Naive thymus-derived CD4-positive, alpha-beta T cell (primary cell): ENCODE results near the gene IP6K1. TPM values are rescaled to one million over a fixed set of nuclear protein-coding genes. Genes with fewer than 3 reads are reported as not detected.
"Not testable (repeated sequence)": the region's sequence is repeated elsewhere in the genome, so short reads cannot be mapped to it uniquely, and the experiment has no call there.

Source experiments
- ATAC-seq: fragments of 150-1000 bp; cut with Tn5 transposase; 2 replicates; pipeline ENCODE4 v1.10.0; 2021; ENCODE audit warnings: mild to moderate bottlenecking, moderate library complexity
- CTCF ChIA-PET: fragments of 350-600 bp; sonication (Branson Sonifier 250); formaldehyde crosslinking; loops from one replicate; lab custom pipeline; 2021; ENCODE audit warnings: antibody characterized with exemption; lab: Charles Lee
- POLR2A ChIA-PET: fragments of 350-600 bp; sonication (Branson Sonifier 250); formaldehyde crosslinking; loops from one replicate; lab custom pipeline; 2021; ENCODE audit warnings: antibody characterized with exemption, inconsistent platforms; lab: Charles Lee
- DNase-seq, 9 donors: peaks; one replicate each; pipeline versions ENCODE4 v3.0.0 to v3.0.0-alpha.2; 2020 to 2022; ENCODE audit warnings: mixed read lengths in 1 of 9
- H3K27ac ChIP-seq: one replicate; pipeline ENCODE4 v1.7.0; 2013; ENCODE audit warnings: mild to moderate bottlenecking, low read depth, low read length, moderate library complexity
- H3K27me3 ChIP-seq, 2 donors: one replicate each; pipeline ENCODE4 v1.7.0; 2013; ENCODE audit warnings: low read length in 2 of 2, mild to moderate bottlenecking in 2 of 2, moderate library complexity in 2 of 2; ENCODE audit not compliant: control insufficient read depth in 2 of 2, insufficient read depth in 2 of 2
- H3K36me3 ChIP-seq, 3 experiments: 1 replicate in 2 of 3; 2 replicates in 1 of 3; pipeline ENCODE4 v1.7.0; 2013; ENCODE audit warnings: low read length in 3 of 3, mild to moderate bottlenecking in 3 of 3, moderate library complexity in 1 of 3; ENCODE audit not compliant: insufficient read depth in 3 of 3, control insufficient read depth in 2 of 3
- H3K4me1 ChIP-seq, 2 donors: one replicate each; pipeline ENCODE4 v1.7.0; 2013; ENCODE audit warnings: low read length in 2 of 2, mild to moderate bottlenecking in 2 of 2, moderate library complexity in 1 of 2; ENCODE audit not compliant: control insufficient read depth in 2 of 2, insufficient read depth in 2 of 2
- H3K4me3 ChIP-seq: 2 replicates; pipeline ENCODE4 v1.7.0; 2013; ENCODE audit warnings: mild to moderate bottlenecking, low read length
- H3K9me3 ChIP-seq, 3 experiments: 1 replicate in 2 of 3; 2 replicates in 1 of 3; pipeline ENCODE4 v1.7.0; 2013; ENCODE audit warnings: low read length in 3 of 3; ENCODE audit not compliant: control insufficient read depth in 2 of 3
- H3K27ac Mint-ChIP-seq, 9 donors: one replicate each; pipeline ENCODE4 v1.8.0; 2020 to 2022; ENCODE audit warnings: mixed read lengths in 9 of 9, mild to moderate bottlenecking in 8 of 9, moderate library complexity in 5 of 9, inconsistent platforms in 2 of 9
- H3K27me3 Mint-ChIP-seq, 5 donors: one replicate each; pipeline ENCODE4 v1.8.0; 2021 to 2022; ENCODE audit warnings: mixed read lengths in 5 of 5, mild to moderate bottlenecking in 1 of 5
- H3K36me3 Mint-ChIP-seq, 5 donors: one replicate each; pipeline ENCODE4 v1.8.0; 2020 to 2022; ENCODE audit warnings: mixed read lengths in 5 of 5, mild to moderate bottlenecking in 3 of 5, inconsistent platforms in 1 of 5
- H3K4me1 Mint-ChIP-seq, 7 donors: one replicate each; pipeline ENCODE4 v1.8.0; 2020 to 2022; ENCODE audit warnings: mixed read lengths in 7 of 7, mild to moderate bottlenecking in 3 of 7, inconsistent platforms in 1 of 7
- H3K4me3 Mint-ChIP-seq, 10 donors: one replicate each; pipeline ENCODE4 v1.8.0; 2020 to 2022; ENCODE audit warnings: mild to moderate bottlenecking in 10 of 10, mixed read lengths in 10 of 10, moderate library complexity in 6 of 10, inconsistent platforms in 2 of 10
- H3K9me3 Mint-ChIP-seq, 11 donors: one replicate each; pipeline ENCODE4 v1.8.0; 2020 to 2022; ENCODE audit warnings: mixed read lengths in 11 of 11, mild to moderate bottlenecking in 4 of 11, inconsistent platforms in 1 of 11, moderate library complexity in 1 of 11
- intact Hi-C, 2 donors: fragments of 100-400 bp; cut with micrococcal nuclease; formaldehyde crosslinking; loops; one replicate each; pipeline ENCODE4 v1.15.1; 2023
- polyA plus RNA-seq, 2 donors: library from polyadenylated mRNA; unstranded; fragments of 300-500 nt; fragmentation: Illumina TruSeq; gene quantifications; one replicate each; pipeline ENCODE4 v1.2.3, GENCODE V29; 2021
- total RNA-seq, 6 experiments: library from RNA in 5 of 6; stranded (reverse) in 5 of 6; gene quantifications; 1 replicate in 5 of 6; 2 replicates in 1 of 6; pipeline ENCODE4 v1.2.3 and lab custom pipeline; 2021 to 2026

Gene IP6K1
- total and polyA plus RNA-seq, 7 experiments from 2014 or later, result 18.4 to 57.0 (median 45.4) TPM

DNA sequence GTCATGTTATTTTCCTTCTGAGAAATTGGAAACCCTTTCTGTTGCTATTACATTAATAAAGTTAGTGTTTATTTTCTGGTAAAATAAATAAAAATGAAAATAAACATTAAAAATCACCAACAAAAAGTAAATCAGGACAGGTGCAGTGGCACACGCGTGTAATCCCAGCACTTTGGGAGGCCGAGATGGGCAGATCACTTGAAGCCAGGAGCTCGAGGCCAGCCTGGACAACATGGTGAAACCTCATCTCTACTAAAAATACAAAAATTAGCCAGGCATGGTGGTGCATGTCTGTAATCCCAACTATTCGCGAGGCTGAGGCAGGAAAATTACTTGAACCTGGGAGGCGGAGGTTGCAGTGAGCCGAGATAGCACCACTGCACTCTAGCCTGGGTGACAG is 10.2 kb downstream of the IP6K1 start:
- H3K4me3 Mint-ChIP-seq, H3K27me3 Mint-ChIP-seq, DNase-seq, H3K9me3 ChIP-seq, H3K27ac Mint-ChIP-seq, H3K4me3 ChIP-seq, POLR2A ChIA-PET, H3K27me3 ChIP-seq, H3K36me3 ChIP-seq, H3K27ac ChIP-seq, intact Hi-C loops, ATAC-seq, CTCF ChIA-PET, H3K9me3 Mint-ChIP-seq: not testable (repeated sequence)
- H3K4me1 ChIP-seq, result peaks cover 7 to 12% of the 10 kb centered on the region in 2 donors
- peaks cover 0 to 20% (median 10%) of the 10 kb centered on the region in 5 donors for H3K36me3 Mint-ChIP-seq
- H3K4me1 Mint-ChIP-seq, result peaks cover 21 to 59% (median 49%) of the 10 kb centered on the region in 7 donors

DNA sequence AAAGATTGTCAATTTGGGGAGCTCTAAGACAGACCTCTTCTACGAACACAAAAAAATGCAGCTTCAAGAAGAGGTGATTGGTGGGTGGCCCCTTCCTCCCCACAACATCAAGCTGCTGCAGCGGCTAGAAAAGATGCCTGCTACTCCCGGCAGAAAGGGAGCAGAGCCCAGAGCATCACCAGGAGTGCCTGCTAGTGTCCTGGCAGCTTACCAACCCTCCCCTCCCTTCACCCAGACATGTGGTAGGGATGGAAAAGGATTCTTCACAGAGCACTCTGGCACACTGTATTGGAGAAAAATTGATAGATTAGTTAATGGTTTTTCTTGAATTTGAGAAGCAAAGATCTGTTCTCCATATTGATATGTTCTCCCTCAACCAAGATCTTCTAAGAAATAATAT is 10.8 kb downstream of the IP6K1 start:
- Mint-ChIP-seq H3K9me3 (no peaks in the 10 kb centered on the region), H3K27me3 (no peaks in the 10 kb centered on the region), H3K4me1 (peaks cover 15 to 58% (median 48%) of the 10 kb centered on the region in 7 donors), H3K36me3 (peaks cover 0 to 20% (median 10%) of the 10 kb centered on the region in 5 donors), H3K27ac (no peak overlapping the region), H3K4me3 (no peak overlapping the region)
- POLR2A ChIA-PET, result interaction anchor here (2.5 kb wide), 1 partner anchor 11 kb away, joined by 9 read pairs; the partner anchor contains the start of gene IP6K1
- H3K36me3 ChIP-seq, result peaks cover 0 to 8% (median 0%) of the 10 kb centered on the region in 3 experiments
- CTCF ChIA-PET, result no interaction called here
- ATAC-seq (no peak), DNase-seq (no peak)
- intact Hi-C loops, result no loop called here
- no peaks in the 10 kb centered on the region for H3K27me3 ChIP-seq
- peaks cover 7 to 10% of the 10 kb centered on the region in 2 donors for H3K4me1 ChIP-seq
- no peak overlapping the region for H3K27ac ChIP-seq
- no peak overlapping the region for H3K4me3 ChIP-seq
- no peaks in the 10 kb centered on the region for H3K9me3 ChIP-seq

DNA sequence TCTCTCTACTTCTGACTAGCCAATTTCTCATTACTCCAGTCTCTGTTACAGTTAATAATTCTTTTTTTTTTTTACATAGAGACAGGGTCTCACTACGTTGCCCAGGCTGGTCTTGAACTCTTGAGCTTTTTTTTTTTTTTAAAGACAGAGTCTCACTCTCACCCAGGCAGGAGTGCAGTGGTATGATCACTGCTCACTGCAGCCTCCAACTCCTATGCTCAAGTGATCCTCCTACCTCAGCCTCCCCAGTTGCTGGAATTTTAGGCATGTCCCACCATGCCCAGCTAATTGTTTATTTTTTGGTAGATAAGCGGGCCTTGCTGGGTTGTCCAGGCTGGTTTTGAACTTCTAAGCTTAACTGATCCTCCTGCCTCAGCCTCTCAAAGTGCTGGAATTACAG is 13.6 kb downstream of the IP6K1 start:
- POLR2A ChIA-PET, result interaction anchor here (0.6 to 1.1 kb wide), 3 partner anchors 17 to 202 kb away, joined by 3 to 4 read pairs (median 3); partner anchors contain the start of gene INKA1
- peaks cover 3 to 20% (median 8%) of the 10 kb centered on the region in 5 donors for H3K36me3 Mint-ChIP-seq

DNA sequence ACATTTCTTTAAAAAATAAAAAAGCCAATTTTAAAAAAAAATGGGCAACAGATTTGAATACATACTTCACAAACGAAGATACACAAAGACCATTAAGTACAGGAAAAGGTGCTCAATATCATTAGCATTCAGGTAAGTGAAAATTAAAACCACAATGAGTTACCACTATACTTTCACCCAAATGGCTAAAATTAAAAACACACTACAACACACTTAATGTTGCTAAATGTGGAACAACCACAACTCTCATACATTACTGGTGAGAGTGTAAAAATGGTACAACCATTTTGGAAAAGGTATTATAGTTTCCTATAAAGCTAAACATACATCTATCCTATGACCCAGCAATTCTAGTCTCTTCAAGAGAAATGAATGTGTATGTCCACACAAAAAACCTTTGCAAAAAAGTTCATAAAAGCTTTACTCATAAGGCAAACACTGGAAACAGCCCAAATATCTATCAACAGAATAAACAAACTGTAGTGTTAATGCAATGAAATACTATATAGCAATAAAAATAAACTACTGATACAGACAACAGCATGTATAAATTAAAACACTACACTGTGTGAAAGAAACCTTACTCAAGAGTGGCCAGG is 14.9 kb downstream of the IP6K1 start:
- Mint-ChIP-seq H3K36me3 (peaks cover 3 to 15% (median 8%) of the 10 kb centered on the region in 5 donors), H3K4me1 (peaks cover 11 to 58% (median 43%) of the 10 kb centered on the region in 7 donors), H3K27ac (no peak overlapping the region), H3K27me3 (no peaks in the 10 kb centered on the region), H3K4me3 (no peak overlapping the region), H3K9me3 (no peaks in the 10 kb centered on the region)
- no peak for ATAC-seq
- no peak overlapping the region for H3K4me3 ChIP-seq
- H3K36me3 ChIP-seq, result peaks cover 0 to 15% (median 0%) of the 10 kb centered on the region in 3 experiments
- no peaks in the 10 kb centered on the region for H3K9me3 ChIP-seq
- intact Hi-C loops, result no loop called here
- DNase-seq, result no peak
- H3K27me3 ChIP-seq, result no peaks in the 10 kb centered on the region
- peaks cover 0 to 9% of the 10 kb centered on the region in 2 donors for H3K4me1 ChIP-seq
- ChIA-PET POLR2A (interaction anchor here (1.1 kb wide), 1 partner anchor 32 kb away, joined by 3 read pairs; no protein-coding TSS in a partner anchor), CTCF (interaction anchor here (0.6 to 0.7 kb wide), 4 partner anchors 68 to 299 kb away, joined by 3 read pairs; no protein-coding TSS in a partner anchor)
- no peak overlapping the region for H3K27ac ChIP-seq

More for the DNA sequence above, 13.6 kb downstream of the IP6K1 start:
- Histone ChIP-seq H3K27me3 (no peaks in the 10 kb centered on the region), H3K4me3 (no peak overlapping the region), H3K4me1 (peaks cover 0 to 9% of the 10 kb centered on the region in 2 donors), H3K36me3 (peaks cover 0 to 22% (median 0%) of the 10 kb centered on the region in 3 experiments), H3K9me3 (no peaks in the 10 kb centered on the region), H3K27ac (no peak overlapping the region)
- no peak overlapping the region for H3K27ac Mint-ChIP-seq
- DNase-seq (no peak), ATAC-seq (no peak)
- no peaks in the 10 kb centered on the region for H3K9me3 Mint-ChIP-seq
- CTCF ChIA-PET, result no interaction called here
- no peak overlapping the region for H3K4me3 Mint-ChIP-seq
- intact Hi-C loops, result no loop called here
- H3K27me3 Mint-ChIP-seq, result no peaks in the 10 kb centered on the region
- H3K4me1 Mint-ChIP-seq, result peaks cover 11 to 56% (median 48%) of the 10 kb centered on the region in 7 donors

DNA sequence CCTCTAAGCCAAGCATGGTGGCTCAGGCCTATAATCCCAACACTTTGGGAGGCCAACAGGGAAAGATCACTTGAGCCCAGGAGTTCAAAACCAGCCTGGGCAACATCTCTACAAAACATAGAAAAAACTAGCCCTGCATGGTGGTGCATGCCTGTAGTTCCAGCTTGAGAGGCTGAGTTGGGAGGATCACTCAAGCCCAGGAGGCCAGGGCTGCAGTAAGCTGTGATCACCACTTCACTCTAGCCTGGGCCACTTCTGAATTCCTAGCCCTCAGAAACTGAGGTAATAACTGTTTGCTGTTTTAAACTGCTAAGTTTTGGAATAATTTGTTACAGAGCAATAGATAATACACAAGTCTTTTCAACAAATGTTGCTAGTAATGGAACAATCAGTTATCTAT is 16.4 kb downstream of the IP6K1 start:
- Histone ChIP-seq H3K27me3 (no peaks in the 10 kb centered on the region), H3K9me3 (no peaks in the 10 kb centered on the region), H3K4me1 (peaks cover 0 to 5% of the 10 kb centered on the region in 2 donors), H3K27ac (no peak overlapping the region), H3K36me3 (peaks cover 0 to 15% (median 0%) of the 10 kb centered on the region in 3 experiments), H3K4me3 (no peak overlapping the region)
- CTCF ChIA-PET, result no interaction called here
- POLR2A ChIA-PET, result interaction anchor here (1.0 to 1.6 kb wide), 2 partner anchors 14 to 51 kb away, joined by 5 read pairs; partner anchors contain the start of gene AMIGO3
- peaks cover 13 to 49% (median 36%) of the 10 kb centered on the region in 7 donors for H3K4me1 Mint-ChIP-seq
- H3K27me3 Mint-ChIP-seq, result no peaks in the 10 kb centered on the region
- no peaks in the 10 kb centered on the region for H3K9me3 Mint-ChIP-seq
- intact Hi-C loops, result no loop called here
- H3K27ac Mint-ChIP-seq, result peak overlapping the region in 2 of 9 donors; percentile 3 to 34
- H3K36me3 Mint-ChIP-seq, result peaks cover 3 to 12% (median 7%) of the 10 kb centered on the region in 5 donors
- peak overlapping the region in 2 of 10 donors; percentile 11 to 39 for H3K4me3 Mint-ChIP-seq
- ATAC-seq, result no peak
- DNase-seq, result no peak

DNA sequence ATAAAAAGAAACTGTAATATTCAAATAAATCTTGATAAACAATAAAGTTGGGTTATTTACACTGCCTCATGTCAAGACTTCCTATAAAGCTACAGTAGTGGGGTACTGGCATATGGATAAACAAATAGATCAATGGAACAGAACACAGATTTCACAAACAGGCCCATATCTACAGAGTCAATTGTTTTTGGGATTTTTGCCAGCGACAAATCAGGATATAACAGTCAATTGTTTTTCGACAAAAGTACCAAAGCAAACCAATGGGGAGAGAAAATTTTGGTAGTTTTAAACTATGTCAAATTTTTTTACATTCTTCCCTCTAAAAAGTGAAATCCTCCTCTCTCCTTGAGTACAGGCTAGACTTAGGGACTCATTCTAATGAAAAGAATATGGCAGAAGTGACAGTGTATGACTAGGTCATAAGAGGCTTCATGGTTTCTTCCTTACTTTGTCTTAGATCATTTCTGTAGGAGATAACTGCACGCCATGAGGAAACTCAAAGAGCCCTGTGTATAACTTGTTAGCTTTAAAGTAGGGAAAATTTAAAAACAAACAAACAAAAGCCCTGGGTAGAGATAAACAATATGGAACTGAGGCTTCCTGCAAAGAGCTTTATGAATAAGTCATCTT is 16.9 kb downstream of the IP6K1 start:
- H3K27me3 Mint-ChIP-seq, result no peaks in the 10 kb centered on the region
- DNase-seq (no peak), ATAC-seq (no peak)
- H3K4me1 Mint-ChIP-seq, result peaks cover 12 to 49% (median 36%) of the 10 kb centered on the region in 7 donors
- Histone ChIP-seq H3K36me3 (peaks cover 0 to 15% (median 0%) of the 10 kb centered on the region in 3 experiments), H3K27ac (no peak overlapping the region), H3K4me3 (no peak overlapping the region), H3K27me3 (no peaks in the 10 kb centered on the region), H3K4me1 (peaks cover 0 to 5% of the 10 kb centered on the region in 2 donors), H3K9me3 (no peaks in the 10 kb centered on the region)
- H3K36me3 Mint-ChIP-seq, result peaks cover 3 to 14% (median 9%) of the 10 kb centered on the region in 5 donors
- ChIA-PET POLR2A (interaction anchor here (0.7 to 1.6 kb wide), 3 partner anchors 14 to 50 kb away, joined by 3 to 5 read pairs (median 5); partner anchors contain the start of gene AMIGO3), CTCF (interaction anchor here (0.6 kb wide), 1 partner anchor 66 kb away, joined by 3 read pairs; no protein-coding TSS in a partner anchor)
- no peaks in the 10 kb centered on the region for H3K9me3 Mint-ChIP-seq
- intact Hi-C loops, result no loop called here
- peak overlapping the region in 1 of 10 donors; percentile 11 for H3K4me3 Mint-ChIP-seq
- H3K27ac Mint-ChIP-seq, result peak overlapping the region in 1 of 9 donors; percentile 3
